Epithelial cell of proximal tubule (primary cell): ENCODE data around the gene AIFM3. TPM values are rescaled to one million over a fixed set of nuclear protein-coding genes. Genes with fewer than 3 reads are reported as not detected.
"Not testable (repeated sequence)": the region's sequence is repeated elsewhere in the genome, so short reads cannot be mapped to it uniquely, and the experiment has no call there.

Experiments used
- DNase-seq: peaks from one replicate; pipeline ENCODE4 v3.0.0-alpha.2; 2011; ENCODE audit warnings: low read depth
- H3K4me3 ChIP-seq: 2 replicates; pipeline ENCODE4 v1.5.1; 2011; ENCODE audit warnings: low read depth, mild to moderate bottlenecking, low read length
- CTCF ChIP-seq: conservative IDR thresholded peaks from 2 replicates; pipeline ENCODE4 v1.5.1; 2012; ENCODE audit warnings: low read depth, mild to moderate bottlenecking, low read length
- total RNA-seq: library from RNA; depleted of rRNA; stranded (reverse); fragments of >200 nt; gene quantifications from 2 replicates; pipeline ENCODE4 v1.2.3, GENCODE V29; 2015

AIFM3 gene
- total RNA-seq, 1 donor from 2014 or later: 1.8 TPM

GRCh38 chr22:20927940-20928572 lies 39.0 kb upstream of the AIFM3 start:
- no peak for TF ChIP-seq CTCF
- DNase-seq: no peak
- H3K4me3 ChIP-seq: no peak overlapping the region

GRCh38 chr22:20928573-20928967 lies 38.5 kb upstream of the AIFM3 start:
- H3K4me3 ChIP-seq: no peak overlapping the region
- TF ChIP-seq CTCF: no peak
- DNase-seq: no peak

- H3K4me3 ChIP-seq: no peak overlapping the region
- TF ChIP-seq CTCF: no peak
- no peak for DNase-seq
Observed at GRCh38 chr22:20930004-20930403, 37.1 kb upstream of the AIFM3 start.

DNA sequence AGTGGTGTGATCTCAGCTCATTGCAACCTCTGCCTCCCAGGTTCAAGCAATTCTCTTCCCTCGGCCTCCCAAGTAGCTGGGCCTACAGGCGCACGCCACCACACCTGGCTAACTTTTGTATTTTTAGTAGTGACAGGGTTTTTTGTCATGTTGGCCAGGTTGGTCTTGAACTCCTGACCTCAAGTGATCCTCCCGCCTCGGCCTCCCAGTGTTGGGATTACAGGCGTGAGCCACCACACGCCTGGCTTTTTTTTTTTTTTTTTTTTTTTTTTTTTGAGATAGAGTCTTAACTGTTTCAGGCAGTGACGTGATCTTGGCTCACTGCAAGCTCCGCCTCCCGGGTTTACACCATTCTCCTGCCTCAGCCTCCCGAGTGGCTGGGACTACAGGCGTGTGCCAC lies 36.6 kb upstream of the AIFM3 start:
- DNase-seq, H3K4me3 ChIP-seq: not testable (repeated sequence)

GRCh38 chr22:20931126-20931654 lies 35.9 kb upstream of the AIFM3 start:
- no peak overlapping the region for H3K4me3 ChIP-seq
- no peak for TF ChIP-seq CTCF
- DNase-seq: no peak

GRCh38 chr22:20933910-20934309 lies 33.1 kb upstream of the AIFM3 start:
- no peak for DNase-seq
- no peak for TF ChIP-seq CTCF
- H3K4me3 ChIP-seq: no peak overlapping the region

DNA sequence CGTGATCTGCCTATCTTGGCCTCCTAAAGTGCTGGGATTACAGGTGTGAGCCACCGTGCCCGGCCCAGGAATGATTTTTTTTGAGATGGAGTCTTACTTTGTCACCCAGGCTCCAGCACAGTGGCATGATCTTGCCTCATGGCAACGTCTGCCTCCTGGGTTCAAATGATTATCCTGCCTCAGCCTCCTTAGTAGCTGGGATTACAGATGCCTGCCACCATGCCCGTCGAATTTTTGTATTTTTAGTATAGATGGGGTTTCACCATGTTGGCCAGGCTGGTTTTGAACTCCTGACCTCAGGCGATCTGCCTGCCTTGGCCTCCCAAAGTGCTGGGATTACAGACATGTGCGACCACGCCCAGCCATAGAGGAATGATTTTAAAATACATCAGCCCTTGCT lies 32.0 kb upstream of the AIFM3 start:
- not testable (repeated sequence) for DNase-seq, H3K4me3 ChIP-seq

GRCh38 chr22:20935780-20936539 lies 31.1 kb upstream of the AIFM3 start:
- not testable (repeated sequence) for DNase-seq, H3K4me3 ChIP-seq
